SKM-1 (cell line): ENCODE results near the gene KRIT1.

Experiments
- DNase-seq: peaks from one replicate; lab custom pipeline; 2025; ENCODE audit not compliant: unreplicated experiment; lab: John Stamatoyannopoulos, UW

Gene KRIT1

DNA sequence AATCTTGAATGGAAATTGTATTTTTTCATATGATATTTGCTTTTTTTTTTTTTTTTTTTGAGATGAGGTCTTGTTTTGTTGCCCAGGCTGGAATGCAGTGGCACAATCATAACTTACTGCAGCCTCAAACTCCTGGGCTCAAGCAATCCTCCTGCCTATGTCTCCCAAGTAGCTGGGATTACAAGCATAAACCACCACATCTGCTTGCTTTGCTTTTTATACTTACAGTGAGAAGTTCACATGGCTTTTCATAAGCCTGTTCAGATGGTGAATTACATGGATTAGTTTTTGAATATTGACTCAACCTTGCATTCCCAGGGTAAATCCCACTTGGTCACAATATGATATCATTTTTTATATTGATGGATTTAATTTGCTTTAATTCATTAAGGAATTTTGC is 88.7 kb downstream of the KRIT1 start:
- no peak for DNase-seq

DNA sequence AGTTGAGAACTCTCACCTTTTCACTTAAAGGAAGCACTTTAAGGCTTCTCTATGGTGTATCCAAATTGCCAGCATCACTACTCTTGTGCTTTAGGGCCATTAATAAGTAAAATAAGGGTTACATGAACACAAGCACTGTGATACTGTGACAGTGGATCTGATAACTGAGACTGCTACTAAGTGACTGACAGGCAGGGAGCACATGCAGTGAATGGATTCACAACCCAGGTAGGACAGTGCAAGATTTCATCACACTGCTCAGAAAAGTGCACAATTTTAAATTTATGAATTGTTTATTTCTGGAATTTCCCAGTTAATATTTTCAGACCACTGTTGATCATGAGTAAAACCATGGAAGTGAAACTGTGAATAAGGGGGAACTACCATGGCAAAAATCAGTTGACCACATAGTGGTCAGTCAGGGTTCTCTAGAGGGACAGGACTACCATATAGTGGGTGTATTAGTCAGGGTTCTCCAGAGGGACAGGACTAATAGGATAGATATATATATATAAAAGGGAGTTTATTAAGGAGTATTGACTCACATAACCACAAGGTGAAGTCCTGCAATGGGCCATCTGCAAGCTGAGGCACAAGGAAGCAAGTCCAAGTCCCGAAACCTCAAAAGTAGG is 90.5 kb downstream of the KRIT1 start:
- DNase-seq = no peak

DNA sequence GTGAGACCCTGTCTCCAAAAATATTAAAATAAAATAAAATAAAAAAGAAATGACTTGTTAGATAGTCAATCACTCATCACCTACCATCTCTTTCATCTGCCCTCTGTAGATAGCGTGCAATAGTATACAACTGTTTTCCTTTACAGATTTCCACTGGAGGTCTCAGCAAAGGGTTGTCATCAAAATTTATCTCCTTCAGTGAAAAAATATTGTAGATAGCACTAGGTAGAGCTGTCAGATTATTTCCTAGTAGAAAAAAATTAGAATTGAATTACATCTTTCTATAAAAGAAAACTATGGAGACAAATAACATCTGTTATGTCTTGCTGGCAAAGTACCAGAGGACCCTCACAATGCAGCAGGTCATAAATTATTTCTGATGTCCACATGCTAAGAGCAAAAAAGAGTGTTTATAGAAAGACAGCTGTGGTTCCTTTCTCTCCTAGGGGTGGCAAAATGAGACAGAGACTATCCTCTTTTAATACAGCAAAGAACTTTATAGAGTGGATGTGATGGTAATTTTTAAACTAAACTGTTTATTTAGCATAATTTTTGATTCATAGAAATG is 95.2 kb downstream of the KRIT1 start:
- DNase-seq = no peak

DNA sequence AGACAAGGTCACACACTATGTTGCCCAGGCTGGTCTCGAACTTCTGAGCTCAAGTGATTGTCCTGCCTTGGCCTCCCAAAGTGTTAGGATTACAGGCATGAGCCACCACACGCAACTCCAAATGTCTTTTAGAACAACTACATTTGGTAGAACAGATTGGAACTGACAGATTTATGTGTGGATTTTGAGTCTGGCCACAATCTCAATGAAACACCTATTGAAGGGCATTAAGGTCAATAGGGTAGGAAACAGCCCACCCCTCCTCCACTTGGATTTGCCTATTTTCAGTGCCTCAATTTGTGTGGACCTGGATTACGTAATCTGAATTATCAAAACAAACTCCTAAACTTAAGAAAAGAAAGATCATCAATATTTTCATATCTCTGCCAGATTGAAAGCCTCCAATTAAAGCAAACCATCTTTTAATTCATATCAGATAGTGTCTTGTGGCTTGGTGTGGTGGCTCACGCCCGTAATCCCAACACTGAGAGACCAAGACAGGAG is 95.9 kb downstream of the KRIT1 start:
- DNase-seq = no peak
